ENCODE measurements around the gene CCSER2. TPM values are rescaled to one million over a fixed set of nuclear protein-coding genes. Genes with fewer than 3 reads are reported as not detected.
A peak's percentile ranks its signal among the peaks of the same experiment; 100 is the strongest.

CCSER2 gene
- total RNA-seq, 1 donor, result 40.8 TPM

DNA sequence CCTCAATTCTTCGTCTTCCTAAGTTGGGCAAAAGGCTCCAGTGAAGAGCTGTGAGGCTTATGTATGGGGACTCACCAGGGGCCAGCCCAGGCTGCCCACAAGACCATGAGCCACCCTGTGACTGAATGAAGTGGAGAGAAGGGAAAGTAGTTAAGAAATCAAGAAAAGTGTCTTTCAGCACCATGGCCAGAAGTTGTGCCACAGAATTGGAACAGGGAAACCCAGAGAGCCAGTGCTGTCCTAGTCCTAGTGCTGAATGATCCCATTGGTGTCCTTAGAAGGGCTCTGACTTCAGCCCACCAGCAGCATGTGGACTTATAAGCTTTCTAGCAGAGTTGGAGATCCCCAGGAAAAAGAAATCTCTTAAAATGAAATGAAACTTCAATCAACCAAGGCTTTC is 37.0 kb upstream of the CCSER2 start:
- TF ChIP-seq CTCF (IDR thresholded peaks at IDR 0.05; ENCODE audit: insufficient read depth, low read length), result no peak
- no peak overlapping the region for H3K4me3 ChIP-seq (ENCODE audit: low read depth, low read length)
- DNase-seq (ENCODE audit: low read depth), result peak; percentile 69

- H3K4me3 ChIP-seq (ENCODE audit: low read depth, low read length), result no peak overlapping the region
- TF ChIP-seq CTCF (IDR thresholded peaks at IDR 0.05; ENCODE audit: insufficient read depth, low read length), result no peak
- no peak for DNase-seq (ENCODE audit: low read depth)
Observed at GRCh38 chr10:84292502-84292901, 35.9 kb upstream of the CCSER2 start.

DNA sequence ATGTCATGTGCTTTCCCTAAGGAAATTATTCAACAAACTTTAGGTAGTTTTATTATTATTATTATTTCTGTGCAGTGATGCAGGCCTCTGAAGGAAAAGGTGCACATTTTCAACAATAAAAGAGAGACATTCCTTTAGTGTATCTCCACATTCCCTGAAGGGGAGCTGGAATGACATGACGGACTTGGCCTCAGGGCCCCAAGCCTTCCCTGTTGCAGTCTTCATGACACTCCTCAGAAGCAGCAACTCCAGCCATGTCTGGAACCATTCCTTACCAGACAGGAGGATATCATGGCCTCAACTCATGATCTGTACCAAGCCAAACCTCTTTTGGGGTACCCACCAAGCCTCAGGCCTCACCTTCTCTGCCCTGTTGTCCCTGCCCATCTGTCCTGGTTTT is 35.2 kb upstream of the CCSER2 start:
- H3K4me3 ChIP-seq (ENCODE audit: low read depth, low read length), result no peak overlapping the region
- no peak for DNase-seq (ENCODE audit: low read depth)
- TF ChIP-seq CTCF (IDR thresholded peaks at IDR 0.05; ENCODE audit: insufficient read depth, low read length), result no peak

DNA sequence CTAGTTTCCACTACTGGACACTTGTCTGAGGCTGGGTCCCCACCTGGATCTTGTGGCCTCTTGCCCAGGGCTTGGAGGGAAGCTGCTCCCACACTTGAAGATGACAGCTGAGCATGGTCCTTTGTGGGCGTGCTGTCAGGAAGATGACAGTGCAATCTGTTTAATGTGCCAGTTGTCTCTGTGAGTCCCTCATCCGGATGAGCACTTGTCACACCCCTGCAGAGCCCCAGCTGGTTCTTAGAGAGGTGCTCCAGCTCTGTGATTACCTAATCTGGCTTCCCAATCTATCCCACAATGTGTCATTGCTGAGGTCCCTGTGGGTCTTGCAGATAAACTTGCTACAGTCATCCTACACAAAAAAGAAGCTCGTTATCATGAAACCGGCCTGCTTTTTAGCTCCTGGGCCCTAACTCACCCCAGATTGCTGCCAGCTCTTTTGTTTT is 34.8 kb upstream of the CCSER2 start:
- TF ChIP-seq CTCF (IDR thresholded peaks at IDR 0.05; ENCODE audit: insufficient read depth, low read length), result no peak
- no peak overlapping the region for H3K4me3 ChIP-seq (ENCODE audit: low read depth, low read length)
- DNase-seq (ENCODE audit: low read depth), result no peak

GRCh38 chr10:84294766-84295447 is 33.5 kb upstream of the CCSER2 start:
- no peak for TF ChIP-seq CTCF (IDR thresholded peaks at IDR 0.05; ENCODE audit: insufficient read depth, low read length)
- DNase-seq (ENCODE audit: low read depth), result peak; percentile 39
- H3K4me3 ChIP-seq (ENCODE audit: low read depth, low read length), result no peak overlapping the region

GRCh38 chr10:84296091-84296981 is 32.1 kb upstream of the CCSER2 start:
- H3K4me3 ChIP-seq (ENCODE audit: low read depth, low read length), result no peak overlapping the region
- peak; percentile 69 for DNase-seq (ENCODE audit: low read depth)
- no peak for TF ChIP-seq CTCF (IDR thresholded peaks at IDR 0.05; ENCODE audit: insufficient read depth, low read length)
